ENCODE results near the gene NIPSNAP2.
A peak's percentile ranks its signal among the peaks of the same experiment; 100 is the strongest.
"Not testable (repeated sequence)": the region's sequence is repeated elsewhere in the genome, so short reads cannot be mapped to it uniquely, and the experiment has no call there.

NIPSNAP2 gene

GRCh38 chr7:56046721-56047445 is 82.5 kb downstream of the NIPSNAP2 start:
- DNase-seq (ENCODE audit: low read depth, low spot score): peak; percentile 34

- DNase-seq (ENCODE audit: low read depth, low spot score): not testable (repeated sequence)
These were observed 83.2 kb downstream of the NIPSNAP2 start for GRCh38 chr7:56047446-56048116.

GRCh38 chr7:56048245-56048644 is 83.9 kb downstream of the NIPSNAP2 start:
- DNase-seq (ENCODE audit: low read depth, low spot score): no peak

- not testable (repeated sequence) for DNase-seq (ENCODE audit: low read depth, low spot score)
These were observed 84.4 kb downstream of the NIPSNAP2 start for GRCh38 chr7:56048763-56049162.
